Measurements from ENCODE around the gene UNC13B.

Gene UNC13B

GRCh38 chr9:35385042-35385441 lies 223.2 kb downstream of the UNC13B start:
- peaks cover 0 to 6% (median 0%) of the 10 kb centered on the region in 10 experiments; a peak in 4 of 20 replicates for H3K4me1 ChIP-seq
- no peak overlapping the region for H3K27ac ChIP-seq
- no peaks in the 10 kb centered on the region for H3K27me3 ChIP-seq
- H4K20me1 ChIP-seq, result no peaks in the 10 kb centered on the region
- H3K36me3 ChIP-seq, result peaks cover 0 to 29% (median 0%) of the 10 kb centered on the region in 11 experiments; a peak in 5 of 22 replicates
- H3K9ac ChIP-seq, result no peak overlapping the region
- H3K4me3 ChIP-seq, result no peak overlapping the region
- no peak for TF ChIP-seq Cebpa-rat (IDR thresholded peaks at IDR 0.05)
- H3K9me3 ChIP-seq (replicated peaks in 1 of 11), result no peaks in the 10 kb centered on the region
- H3K4me2 ChIP-seq, result no peak overlapping the region

DNA sequence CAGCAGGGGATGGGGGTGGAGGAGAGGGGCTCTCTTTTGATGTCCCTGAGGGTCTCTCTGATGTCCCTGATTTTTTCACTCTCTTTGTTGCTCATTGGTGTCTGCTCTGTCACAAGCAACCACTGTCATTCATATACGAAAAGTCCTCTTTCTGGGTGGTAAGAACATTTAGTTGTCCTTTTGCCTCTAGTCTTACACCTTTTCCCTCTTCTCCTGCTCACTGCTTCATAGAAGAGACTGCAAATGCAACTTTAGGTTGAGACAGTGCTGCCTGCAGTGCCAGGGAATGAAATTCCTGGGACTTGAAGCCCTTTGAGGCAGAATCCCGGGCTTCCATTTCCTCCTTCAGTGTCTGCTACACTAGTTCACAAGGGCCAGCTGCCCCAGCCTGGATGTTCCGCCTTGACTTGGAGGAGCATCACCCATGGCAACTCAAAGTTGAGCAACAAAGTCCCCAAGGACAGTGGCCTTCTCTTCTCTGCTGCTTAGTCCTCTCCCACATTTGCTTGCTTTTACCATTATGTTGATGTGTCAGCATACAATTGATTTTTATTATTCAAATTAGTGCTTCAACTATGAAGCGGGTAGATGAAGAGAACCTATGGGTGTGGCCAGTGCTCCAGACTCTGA lies 233.4 kb downstream of the UNC13B start:
- Histone ChIP-seq H3K9me3 (replicated peaks in 1 of 11) (no peaks in the 10 kb centered on the region), H3K4me3 (no peak overlapping the region), H3K27me3 (no peaks in the 10 kb centered on the region), H3K27ac (no peak overlapping the region), H3K4me1 (no peaks in the 10 kb centered on the region), H3K4me2 (no peak overlapping the region), H4K20me1 (no peaks in the 10 kb centered on the region), H3K36me3 (peaks cover 0 to 30% (median 0%) of the 10 kb centered on the region in 11 experiments; a peak in 5 of 22 replicates), H3K9ac (no peak overlapping the region)
- no peak for TF ChIP-seq Cebpa-rat (IDR thresholded peaks at IDR 0.05)

DNA sequence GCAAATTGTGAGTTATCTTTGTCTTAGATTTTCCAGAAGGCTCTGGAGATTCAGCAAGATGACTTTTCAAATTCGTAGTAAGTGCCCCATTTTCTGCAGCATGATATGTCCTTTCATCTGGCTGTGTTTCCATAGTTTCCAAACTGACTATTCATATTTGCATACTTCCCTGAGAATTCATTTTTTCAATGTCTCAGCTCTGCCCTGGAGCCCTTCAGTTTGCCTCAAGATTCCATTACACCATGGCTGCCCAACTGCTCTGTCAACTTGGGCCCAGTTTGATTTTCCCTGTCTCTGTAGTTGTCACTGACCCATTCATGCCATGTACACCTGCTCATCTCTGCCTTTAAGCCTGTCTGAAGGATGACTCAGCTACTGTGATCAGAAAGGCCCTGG lies 233.9 kb downstream of the UNC13B start:
- Histone ChIP-seq H3K4me1 (no peaks in the 10 kb centered on the region), H3K36me3 (peaks cover 0 to 30% (median 0%) of the 10 kb centered on the region in 11 experiments; a peak in 5 of 22 replicates), H3K27ac (no peak overlapping the region)

GRCh38 chr9:35396560-35397215 lies 234.9 kb downstream of the UNC13B start:
- Histone ChIP-seq H3K4me1 (no peaks in the 10 kb centered on the region), H3K27me3 (no peaks in the 10 kb centered on the region), H3K4me3 (no peak overlapping the region), H3K9me3 (replicated peaks in 1 of 11) (no peaks in the 10 kb centered on the region), H3K36me3 (peaks cover 0 to 32% (median 0%) of the 10 kb centered on the region in 11 experiments; a peak in 5 of 22 replicates), H3K27ac (no peak overlapping the region), H3K4me2 (no peak overlapping the region), H3K9ac (no peak overlapping the region), H4K20me1 (no peaks in the 10 kb centered on the region)
- no peak for TF ChIP-seq Cebpa-rat (IDR thresholded peaks at IDR 0.05)

More for the DNA sequence above, 233.9 kb downstream of the UNC13B start:
- H4K20me1 ChIP-seq, result no peaks in the 10 kb centered on the region
- no peaks in the 10 kb centered on the region for H3K27me3 ChIP-seq
- H3K4me2 ChIP-seq, result no peak overlapping the region
- H3K4me3 ChIP-seq, result no peak overlapping the region
- no peak overlapping the region for H3K9ac ChIP-seq
- no peaks in the 10 kb centered on the region for H3K9me3 ChIP-seq (replicated peaks in 1 of 11)
- no peak for TF ChIP-seq Cebpa-rat (IDR thresholded peaks at IDR 0.05)

- Histone ChIP-seq H3K4me3 (no peak overlapping the region), H3K4me2 (no peak overlapping the region), H3K27ac (no peak overlapping the region), H3K9me3 (replicated peaks in 1 of 11) (no peaks in the 10 kb centered on the region), H4K20me1 (no peaks in the 10 kb centered on the region), H3K27me3 (no peaks in the 10 kb centered on the region), H3K4me1 (no peaks in the 10 kb centered on the region), H3K36me3 (peaks cover 0 to 37% (median 0%) of the 10 kb centered on the region in 11 experiments; a peak in 5 of 22 replicates), H3K9ac (no peak overlapping the region)
- no peak for TF ChIP-seq Cebpa-rat (IDR thresholded peaks at IDR 0.05)
Measured at GRCh38 chr9:35397216-35397698, 235.4 kb downstream of the UNC13B start.

GRCh38 chr9:35397923-35398322 lies 236.1 kb downstream of the UNC13B start:
- no peak overlapping the region for H3K4me3 ChIP-seq
- H4K20me1 ChIP-seq, result no peaks in the 10 kb centered on the region
- H3K4me1 ChIP-seq, result no peaks in the 10 kb centered on the region
- no peak overlapping the region for H3K9ac ChIP-seq
- H3K27me3 ChIP-seq, result no peaks in the 10 kb centered on the region
- H3K9me3 ChIP-seq (replicated peaks in 1 of 11), result no peaks in the 10 kb centered on the region
- no peak for TF ChIP-seq Cebpa-rat (IDR thresholded peaks at IDR 0.05)
- H3K27ac ChIP-seq, result no peak overlapping the region
- H3K36me3 ChIP-seq, result peaks cover 0 to 41% (median 0%) of the 10 kb centered on the region in 11 experiments; a peak in 5 of 22 replicates
- no peak overlapping the region for H3K4me2 ChIP-seq

GRCh38 chr9:35398651-35399335 lies 237.0 kb downstream of the UNC13B start:
- Histone ChIP-seq H3K9me3 (replicated peaks in 1 of 11) (no peaks in the 10 kb centered on the region), H3K9ac (no peak overlapping the region)

GRCh38 chr9:35404865-35405264 lies 243.1 kb downstream of the UNC13B start:
- Histone ChIP-seq H3K4me1 (peaks cover 0 to 8% (median 0%) of the 10 kb centered on the region in 10 experiments; a peak in 3 of 20 replicates), H3K4me2 (no peak overlapping the region), H3K27ac (no peak overlapping the region), H3K9me3 (replicated peaks in 1 of 11) (peaks cover 0 to 8% (median 0%) of the 10 kb centered on the region in 11 experiments; a peak in 2 of 22 replicates), H3K9ac (no peak overlapping the region), H3K4me3 (no peak overlapping the region), H3K27me3 (no peaks in the 10 kb centered on the region), H4K20me1 (no peaks in the 10 kb centered on the region), H3K36me3 (peaks cover 0 to 37% (median 0%) of the 10 kb centered on the region in 11 experiments; a peak in 5 of 22 replicates)
- no peak for TF ChIP-seq Cebpa-rat (IDR thresholded peaks at IDR 0.05)

More at GRCh38 chr9:35398651-35399335, 237.0 kb downstream of the UNC13B start:
- no peaks in the 10 kb centered on the region for H3K27me3 ChIP-seq
- no peaks in the 10 kb centered on the region for H4K20me1 ChIP-seq
- H3K27ac ChIP-seq, result no peak overlapping the region
- H3K4me3 ChIP-seq, result no peak overlapping the region
- peaks cover 0 to 44% (median 0%) of the 10 kb centered on the region in 11 experiments; a peak in 7 of 22 replicates for H3K36me3 ChIP-seq
- no peak overlapping the region for H3K4me2 ChIP-seq
- TF ChIP-seq Cebpa-rat (IDR thresholded peaks at IDR 0.05), result no peak
- H3K4me1 ChIP-seq, result no peaks in the 10 kb centered on the region
